Panc1 (cell line): ENCODE data around the gene ZNF503.

Source experiments
- TF ChIP-seq, protein P1 (sequence below): fragments of 450-650 bp; IDR thresholded peaks from 2 replicates; pipeline ENCODE4 v1.5.1; 2017; ENCODE audit warnings: mild to moderate bottlenecking
- TF ChIP-seq, protein P2 (sequence below), 2 experiments: IDR thresholded peaks; 2 replicates each; pipeline ENCODE4 v1.6.1; 2011 to 2012; ENCODE audit warnings: low read depth in 2 of 2, control low read depth in 1 of 2, low read length in 1 of 2, mild to moderate bottlenecking in 1 of 2, moderate library complexity in 1 of 2; ENCODE audit not compliant: insufficient read depth in 1 of 2

DNA sequence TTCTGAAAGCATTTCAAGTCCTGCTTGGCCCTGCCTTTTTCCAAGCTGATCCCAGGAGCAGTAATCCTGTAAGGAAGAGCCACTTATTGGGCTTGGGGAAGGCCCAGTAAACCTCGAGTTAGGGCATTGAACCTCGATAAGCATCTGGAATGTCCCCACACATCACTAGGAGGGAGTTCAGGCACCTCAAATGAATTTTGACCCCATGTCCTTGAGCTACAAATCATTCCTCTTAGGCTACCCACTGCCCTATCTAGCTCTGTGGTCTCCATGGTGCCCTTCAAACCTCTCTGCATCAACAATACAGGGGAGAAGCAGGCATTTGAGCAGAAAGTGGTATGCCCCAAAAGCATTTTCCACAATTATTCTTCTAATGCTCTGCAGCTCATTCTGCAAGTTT, 33.7 kb downstream of the ZNF503 start:
- TF ChIP-seq, protein P1, sequence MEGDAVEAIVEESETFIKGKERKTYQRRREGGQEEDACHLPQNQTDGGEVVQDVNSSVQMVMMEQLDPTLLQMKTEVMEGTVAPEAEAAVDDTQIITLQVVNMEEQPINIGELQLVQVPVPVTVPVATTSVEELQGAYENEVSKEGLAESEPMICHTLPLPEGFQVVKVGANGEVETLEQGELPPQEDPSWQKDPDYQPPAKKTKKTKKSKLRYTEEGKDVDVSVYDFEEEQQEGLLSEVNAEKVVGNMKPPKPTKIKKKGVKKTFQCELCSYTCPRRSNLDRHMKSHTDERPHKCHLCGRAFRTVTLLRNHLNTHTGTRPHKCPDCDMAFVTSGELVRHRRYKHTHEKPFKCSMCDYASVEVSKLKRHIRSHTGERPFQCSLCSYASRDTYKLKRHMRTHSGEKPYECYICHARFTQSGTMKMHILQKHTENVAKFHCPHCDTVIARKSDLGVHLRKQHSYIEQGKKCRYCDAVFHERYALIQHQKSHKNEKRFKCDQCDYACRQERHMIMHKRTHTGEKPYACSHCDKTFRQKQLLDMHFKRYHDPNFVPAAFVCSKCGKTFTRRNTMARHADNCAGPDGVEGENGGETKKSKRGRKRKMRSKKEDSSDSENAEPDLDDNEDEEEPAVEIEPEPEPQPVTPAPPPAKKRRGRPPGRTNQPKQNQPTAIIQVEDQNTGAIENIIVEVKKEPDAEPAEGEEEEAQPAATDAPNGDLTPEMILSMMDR = no peak
- TF ChIP-seq, protein P2, sequence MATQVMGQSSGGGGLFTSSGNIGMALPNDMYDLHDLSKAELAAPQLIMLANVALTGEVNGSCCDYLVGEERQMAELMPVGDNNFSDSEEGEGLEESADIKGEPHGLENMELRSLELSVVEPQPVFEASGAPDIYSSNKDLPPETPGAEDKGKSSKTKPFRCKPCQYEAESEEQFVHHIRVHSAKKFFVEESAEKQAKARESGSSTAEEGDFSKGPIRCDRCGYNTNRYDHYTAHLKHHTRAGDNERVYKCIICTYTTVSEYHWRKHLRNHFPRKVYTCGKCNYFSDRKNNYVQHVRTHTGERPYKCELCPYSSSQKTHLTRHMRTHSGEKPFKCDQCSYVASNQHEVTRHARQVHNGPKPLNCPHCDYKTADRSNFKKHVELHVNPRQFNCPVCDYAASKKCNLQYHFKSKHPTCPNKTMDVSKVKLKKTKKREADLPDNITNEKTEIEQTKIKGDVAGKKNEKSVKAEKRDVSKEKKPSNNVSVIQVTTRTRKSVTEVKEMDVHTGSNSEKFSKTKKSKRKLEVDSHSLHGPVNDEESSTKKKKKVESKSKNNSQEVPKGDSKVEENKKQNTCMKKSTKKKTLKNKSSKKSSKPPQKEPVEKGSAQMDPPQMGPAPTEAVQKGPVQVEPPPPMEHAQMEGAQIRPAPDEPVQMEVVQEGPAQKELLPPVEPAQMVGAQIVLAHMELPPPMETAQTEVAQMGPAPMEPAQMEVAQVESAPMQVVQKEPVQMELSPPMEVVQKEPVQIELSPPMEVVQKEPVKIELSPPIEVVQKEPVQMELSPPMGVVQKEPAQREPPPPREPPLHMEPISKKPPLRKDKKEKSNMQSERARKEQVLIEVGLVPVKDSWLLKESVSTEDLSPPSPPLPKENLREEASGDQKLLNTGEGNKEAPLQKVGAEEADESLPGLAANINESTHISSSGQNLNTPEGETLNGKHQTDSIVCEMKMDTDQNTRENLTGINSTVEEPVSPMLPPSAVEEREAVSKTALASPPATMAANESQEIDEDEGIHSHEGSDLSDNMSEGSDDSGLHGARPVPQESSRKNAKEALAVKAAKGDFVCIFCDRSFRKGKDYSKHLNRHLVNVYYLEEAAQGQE (IDR thresholded peaks at IDR 0.05; ENCODE audit: insufficient read depth in 1 of 2, low read depth in 2 of 2, low read length in 1 of 2) = no peak
